Adipose tissue (tissue), 3 donors: ENCODE data around the gene LPIN1. TPM values are rescaled to one million over a fixed set of nuclear protein-coding genes. Genes with fewer than 3 reads are reported as not detected.

Experiments
- H3K27ac ChIP-seq: one replicate; pipeline ENCODE4 v1.5.1; 2013; ENCODE audit warnings: low read depth, low read length
- WGBS, 3 donors: extraction: QIAGEN DNeasy Blood & Tissue Kit; methylation state at CpG; one replicate each; pipeline ENCODE4 v1.1.7; 2013; 5-methylcytosine and 5-hydroxymethylcytosine counted together
- polyA plus RNA-seq, 3 donors: library from polyadenylated mRNA; stranded (reverse); fragments of 200-250 nt; gene quantifications; one replicate each; pipeline ENCODE4 v1.2.3, GENCODE V29; 2013
- donor health status: healthy with polysubstance abuse.
- donor health status: Bipolar disorder and iron deficiency.
- donor health status: healthy.

Gene LPIN1
- polyA plus RNA-seq, 3 donors, result 16.7 to 50.6 (median 38.1) TPM

DNA sequence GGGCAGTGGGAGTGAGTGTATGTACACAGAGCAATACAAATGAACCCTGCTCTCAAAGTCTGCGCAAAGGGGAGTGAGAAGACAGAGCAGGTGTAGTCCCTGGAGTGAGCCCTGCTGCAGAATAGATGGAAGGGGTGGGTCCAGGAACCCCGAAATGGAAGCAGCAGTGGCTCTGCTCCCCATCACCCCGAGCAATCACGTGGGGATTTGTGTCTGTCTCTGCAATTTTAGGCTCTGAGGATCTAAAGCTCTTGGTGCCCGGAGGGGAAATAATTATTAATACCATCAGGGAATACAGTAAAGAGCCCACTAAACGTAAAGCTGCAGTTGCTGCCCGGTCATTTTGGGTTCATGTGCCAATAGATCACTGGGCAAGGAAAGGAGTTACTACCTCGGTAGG is 118.3 kb downstream of the LPIN1 start:
- no peak overlapping the region for H3K27ac ChIP-seq
- 95 to 96% (median 95%) methylated on average over 8 of the region's 8 CpGs for whole genome bisulfite sequencing, 3 donors

DNA sequence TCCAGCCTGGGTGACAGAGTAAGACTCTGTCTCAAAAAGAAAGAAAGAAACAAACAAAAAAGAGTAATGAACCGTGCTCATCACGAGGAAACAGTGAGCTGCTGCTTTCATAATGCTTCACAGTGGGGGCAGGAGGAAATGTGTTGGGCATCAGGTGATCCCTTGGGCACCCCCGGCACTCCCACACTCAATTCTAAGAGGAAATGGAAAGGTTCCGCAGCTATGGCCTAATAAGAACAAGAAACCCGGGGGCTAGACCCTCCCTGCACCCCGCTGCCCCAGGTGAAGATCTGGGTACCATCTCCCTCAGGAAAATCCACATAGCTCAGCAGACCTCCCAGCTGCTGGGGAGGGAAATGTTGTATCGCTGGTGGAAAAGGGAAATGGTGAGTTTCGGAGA is 118.9 kb downstream of the LPIN1 start:
- H3K27ac ChIP-seq, result no peak overlapping the region
- WGBS, 3 donors, result 59 to 90% (median 80%) methylated on average over 8 of the region's 8 CpGs

DNA sequence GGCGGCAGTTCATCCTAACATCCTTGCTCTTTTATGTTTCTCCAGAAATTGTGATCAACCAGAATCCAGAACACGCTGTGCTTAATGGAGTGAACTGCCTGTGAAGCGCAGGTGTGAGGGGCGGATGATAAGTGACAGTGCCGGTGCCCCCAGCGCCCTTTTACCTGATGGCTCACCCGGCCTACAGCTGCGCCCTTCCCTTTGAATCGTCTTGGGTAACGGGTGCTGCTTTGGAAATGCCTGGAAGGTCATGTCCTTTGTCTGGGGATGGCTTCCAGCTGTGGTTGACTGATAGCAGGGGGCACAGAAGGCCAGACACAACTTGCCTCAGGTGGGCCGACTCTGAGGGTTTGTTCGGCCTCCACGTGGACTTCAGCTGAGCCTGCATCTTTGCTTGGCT is 119.4 kb downstream of the LPIN1 start:
- WGBS, 3 donors, result 88 to 93% (median 92%) methylated on average over 13 of the region's 13 CpGs
- no peak overlapping the region for H3K27ac ChIP-seq

DNA sequence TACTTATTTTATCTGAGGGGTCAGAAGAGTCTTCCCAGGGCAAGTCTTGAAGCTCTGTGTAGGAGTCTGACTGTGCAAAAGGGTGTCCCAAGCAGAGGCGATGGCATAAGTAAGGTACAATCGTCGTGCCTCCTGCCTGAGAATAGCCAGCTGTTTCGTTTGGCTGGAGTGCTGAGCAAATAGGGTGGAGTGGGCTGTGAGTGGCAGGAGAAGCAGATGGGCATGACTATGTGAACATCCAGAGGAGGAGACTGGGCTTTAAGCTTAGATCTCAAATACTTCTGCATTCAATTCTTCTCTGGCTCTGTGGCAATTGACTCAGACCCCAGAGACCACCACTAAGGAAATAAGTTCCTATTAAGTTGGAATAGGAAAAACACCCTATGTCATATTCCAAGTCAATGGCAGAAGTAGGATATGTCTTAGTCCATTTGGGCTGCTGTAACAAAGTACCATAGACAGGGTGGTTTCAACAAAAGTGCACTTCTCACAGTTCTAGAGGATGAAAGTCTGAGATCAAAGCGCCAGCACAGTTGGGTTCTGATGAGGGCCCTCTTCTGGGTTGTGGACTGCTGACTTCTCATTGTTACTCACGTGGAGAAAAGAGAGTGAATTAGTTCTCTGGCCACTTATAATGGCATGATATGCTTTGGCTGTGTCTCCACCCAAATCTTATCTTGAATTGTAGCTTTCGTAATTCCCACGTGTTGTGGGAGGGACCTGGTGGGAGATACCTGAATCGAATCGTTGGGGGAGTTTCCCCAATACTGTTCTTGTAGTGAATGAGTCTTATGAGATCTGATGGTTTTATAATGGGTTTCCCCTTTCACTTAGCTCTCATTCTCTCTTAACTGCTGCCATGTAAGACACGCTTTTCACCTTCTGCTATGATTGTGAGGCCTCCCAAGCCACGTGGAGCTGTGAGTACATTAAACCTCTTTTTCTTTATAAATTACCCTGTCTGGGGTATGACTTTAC is 120.2 kb downstream of the LPIN1 start:
- 57 to 70% (median 70%) methylated on average over 12 of the region's 12 CpGs for WGBS, 3 donors
- H3K27ac ChIP-seq, result no peak overlapping the region

DNA sequence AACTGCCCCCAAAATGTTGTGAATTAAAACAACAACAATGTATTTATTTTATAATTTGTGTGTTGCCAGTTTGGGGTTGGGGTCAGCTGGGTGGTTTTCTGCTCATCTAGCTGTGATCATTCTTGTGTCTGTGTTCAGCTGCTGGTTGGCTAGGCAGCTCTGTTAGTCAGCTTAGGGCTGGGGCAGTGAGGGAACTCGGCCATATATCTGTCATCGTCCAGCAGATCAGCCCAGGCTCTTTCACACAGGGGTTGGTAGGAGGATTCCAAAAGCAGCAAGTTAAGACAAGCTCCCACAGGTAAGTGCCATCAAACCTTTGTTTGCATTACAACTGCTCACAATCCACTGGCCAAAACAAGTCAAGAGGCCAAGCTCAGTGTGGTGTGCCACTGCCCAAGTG is 121.5 kb downstream of the LPIN1 start:
- no peak overlapping the region for H3K27ac ChIP-seq
- 87 to 98% (median 87%) methylated on average over 2 of the region's 2 CpGs for WGBS, 3 donors

DNA sequence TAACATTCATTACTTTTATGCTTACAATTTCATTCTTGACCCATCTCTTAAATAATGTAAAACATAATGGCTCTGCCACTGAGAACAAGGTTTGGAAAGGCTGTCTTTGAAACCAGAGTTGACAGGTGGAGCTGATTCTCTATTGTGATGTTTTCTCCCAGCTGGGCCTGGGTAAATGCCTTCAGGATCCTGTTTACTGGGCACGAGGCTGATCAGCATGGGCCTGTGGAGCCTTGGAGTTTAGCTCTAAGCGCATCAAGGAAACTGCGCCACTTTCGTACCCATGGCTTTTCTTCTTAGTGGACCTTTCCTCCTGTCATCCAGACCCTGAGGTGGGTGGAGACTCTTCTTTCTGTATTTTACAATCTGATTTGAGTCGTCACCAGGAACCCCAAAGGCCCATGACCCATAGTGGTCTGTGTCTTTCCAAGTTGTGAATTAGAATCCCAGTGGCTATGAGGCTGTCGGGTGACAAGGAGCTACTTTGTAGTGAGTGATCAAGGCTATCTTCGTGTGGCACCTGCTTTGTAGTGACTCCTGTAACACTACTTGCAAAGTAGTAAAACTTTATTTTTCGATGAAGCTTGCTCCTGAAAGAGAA is 123.1 kb downstream of the LPIN1 start:
- H3K27ac ChIP-seq, result no peak overlapping the region
- WGBS, 3 donors, result 91 to 97% (median 94%) methylated on average over 8 of the region's 8 CpGs

DNA sequence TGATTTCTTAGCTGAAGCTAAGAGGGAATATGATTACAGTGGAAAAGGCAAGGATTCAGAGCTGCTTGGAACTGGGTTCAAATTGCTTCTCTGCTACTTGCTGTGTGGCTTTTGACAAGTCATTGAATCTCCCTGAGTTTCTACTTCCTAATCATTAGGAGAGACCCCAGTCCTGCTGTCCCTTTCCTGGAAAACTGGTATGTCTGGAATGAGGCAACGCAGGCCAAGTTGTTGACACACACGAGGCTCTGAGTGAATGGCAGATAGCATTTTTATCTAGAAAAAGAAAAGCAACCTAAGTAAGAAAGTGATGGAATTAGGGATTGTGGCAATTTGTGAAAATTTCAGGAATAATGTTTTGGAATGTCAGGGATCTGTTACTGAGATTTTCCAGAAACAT is 123.6 kb downstream of the LPIN1 start:
- no peak overlapping the region for H3K27ac ChIP-seq
- 33 to 78% (median 69%) methylated on average over 2 of the region's 2 CpGs for WGBS, 3 donors

DNA sequence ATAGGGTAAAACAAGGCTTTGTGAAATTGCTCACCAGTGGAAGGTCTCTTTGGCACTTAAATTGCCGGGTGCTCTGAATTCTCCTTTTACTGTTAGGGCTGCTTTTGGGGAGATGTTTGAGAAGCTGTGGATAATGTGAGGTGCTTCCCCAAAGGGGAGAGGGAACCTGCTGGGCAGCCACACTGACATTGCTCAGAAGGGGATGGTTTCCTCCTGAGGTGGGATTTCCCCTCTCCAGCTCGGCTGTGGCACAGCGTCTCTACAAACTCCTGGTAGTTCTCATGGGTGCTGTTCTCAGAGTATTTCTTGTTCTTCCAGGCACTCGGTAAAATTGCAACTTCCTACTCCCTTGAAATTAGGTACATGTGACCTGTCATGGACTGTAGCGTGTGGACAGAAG is 124.2 kb downstream of the LPIN1 start:
- WGBS, 3 donors, result 67 to 91% (median 81%) methylated on average over 5 of the region's 5 CpGs
- H3K27ac ChIP-seq, result no peak overlapping the region

DNA sequence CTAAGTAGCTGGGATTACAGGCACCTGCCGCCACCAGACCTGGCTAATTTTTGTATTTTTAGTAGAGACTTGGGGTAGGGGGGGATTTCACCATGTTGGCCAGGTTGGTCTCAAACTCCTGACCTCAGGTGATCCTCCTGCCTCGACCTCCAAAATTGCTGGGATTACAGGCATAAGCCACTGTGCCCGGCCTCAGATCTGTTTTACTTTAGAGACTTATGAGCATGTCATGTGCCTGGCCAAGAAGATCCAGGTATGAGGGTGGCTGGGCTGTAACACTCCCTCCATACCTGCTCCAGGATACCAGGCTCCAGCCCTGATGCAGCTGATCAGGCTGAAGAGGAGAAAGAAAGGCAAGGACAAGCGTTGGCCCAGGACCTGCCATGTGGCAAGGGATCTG is 125.0 kb downstream of the LPIN1 start:
- 91 to 97% (median 93%) methylated on average over 4 of the region's 4 CpGs for WGBS, 3 donors
- H3K27ac ChIP-seq, result no peak overlapping the region

DNA sequence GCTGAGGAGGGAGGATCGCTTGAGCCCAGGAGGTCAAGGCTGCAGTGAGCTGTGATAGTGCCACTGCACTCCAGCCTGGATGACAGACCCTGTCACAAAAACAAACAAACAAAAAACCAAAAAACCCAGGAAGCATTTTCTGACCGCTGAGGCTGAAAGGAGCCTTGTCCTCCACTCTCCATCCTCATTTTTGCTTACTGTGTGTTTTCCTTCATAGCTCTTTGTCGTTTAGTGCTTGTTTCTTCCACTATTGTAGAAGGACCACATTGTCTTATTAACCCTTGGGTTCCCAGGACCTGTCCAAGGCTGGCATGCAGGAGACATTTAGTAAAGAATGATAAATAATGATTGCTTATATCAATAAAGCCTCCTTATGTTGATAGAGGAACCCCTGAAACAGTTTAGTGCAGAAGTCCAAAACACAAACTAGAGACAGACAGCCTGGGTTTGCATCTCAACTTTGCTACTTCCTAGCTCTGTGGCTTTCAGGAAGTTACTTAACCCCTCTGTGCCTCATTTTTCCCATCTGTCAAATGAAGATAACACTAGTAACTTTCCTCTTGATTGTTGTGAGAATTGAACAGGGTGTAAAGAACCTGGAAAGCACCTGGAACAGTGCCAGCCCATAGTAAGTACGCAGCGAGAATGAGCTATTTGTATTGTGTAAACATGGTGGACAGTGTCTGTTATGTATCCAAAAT is 126.0 kb downstream of the LPIN1 start:
- no peak overlapping the region for H3K27ac ChIP-seq
- 34 to 44% (median 43%) methylated on average over 5 of the region's 5 CpGs for WGBS, 3 donors

DNA sequence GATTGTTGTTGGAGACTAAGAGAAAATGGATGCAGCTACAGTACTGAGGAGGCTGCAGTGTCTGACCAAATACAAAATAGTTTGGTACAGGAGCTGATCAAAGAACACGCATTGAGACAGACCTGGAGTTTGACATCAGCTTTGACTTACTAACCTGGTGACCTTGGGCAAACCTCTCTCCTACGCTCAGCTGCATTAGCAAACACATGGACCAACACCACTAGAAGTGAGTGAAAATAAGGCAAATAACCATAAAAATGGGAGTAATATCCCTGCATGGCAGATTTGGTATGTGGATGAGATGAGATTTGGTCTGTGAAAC is 126.5 kb downstream of the LPIN1 start:
- WGBS, 3 donors, result 42 to 78% (median 67%) methylated on average over 2 of the region's 2 CpGs
- H3K27ac ChIP-seq, result no peak overlapping the region

DNA sequence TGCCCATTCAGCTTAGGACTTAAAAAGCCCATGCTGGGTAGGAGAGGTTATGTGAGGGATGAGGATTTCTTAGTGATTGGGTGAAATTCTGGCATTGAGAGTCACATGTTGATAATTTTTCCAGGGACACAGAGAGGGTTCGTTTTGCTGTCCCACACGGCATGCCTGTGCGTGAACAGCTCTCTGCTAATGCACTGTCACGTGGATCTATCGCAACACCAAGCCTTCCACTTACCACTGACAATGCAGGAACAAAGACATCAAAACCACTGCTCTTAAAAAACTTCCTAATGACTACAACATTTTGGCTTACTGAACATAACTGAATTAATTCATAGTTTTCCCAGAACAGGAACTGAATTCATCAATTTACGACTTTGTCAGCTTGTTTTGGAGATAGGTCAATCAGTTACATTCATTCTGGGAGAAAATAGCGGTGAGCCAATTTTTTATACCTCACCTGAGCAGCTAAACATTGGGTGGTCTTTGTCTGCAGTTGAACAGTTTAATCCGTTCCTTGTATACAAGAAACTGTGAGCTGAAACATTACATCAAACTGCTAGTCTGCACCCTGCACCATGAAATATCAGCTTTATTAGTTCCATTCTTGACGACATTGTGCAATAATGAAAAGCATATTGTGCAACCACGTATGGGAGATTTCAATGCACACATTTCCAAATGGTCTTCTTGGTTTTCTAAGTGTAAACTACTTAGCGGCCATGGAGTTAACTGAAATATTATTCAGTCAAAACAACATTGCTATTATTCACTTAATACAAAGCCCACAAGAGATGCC is 127.1 kb downstream of the LPIN1 start:
- H3K27ac ChIP-seq, result no peak overlapping the region
- WGBS, 3 donors, result 45 to 81% (median 59%) methylated on average over 11 of the region's 11 CpGs

DNA sequence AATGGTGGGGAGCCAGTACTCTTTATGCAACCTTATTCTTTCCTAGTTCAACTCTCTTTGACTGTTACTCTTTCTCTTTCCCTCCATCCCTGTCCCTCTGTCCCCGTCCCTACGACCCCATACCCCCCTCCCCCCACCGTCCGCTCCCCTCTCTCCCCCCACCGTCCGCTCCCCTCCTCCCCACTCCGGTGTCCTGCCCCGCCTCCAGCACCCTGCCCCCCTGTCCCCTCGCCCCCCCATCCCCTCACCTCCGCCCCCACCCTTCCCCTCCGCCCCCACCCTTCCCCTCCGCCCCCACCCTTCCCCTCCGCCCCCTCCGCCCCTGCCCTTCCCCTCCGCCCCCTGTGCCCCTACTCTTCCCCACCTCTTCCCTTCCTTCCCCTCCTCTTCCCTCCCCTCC is 128.4 kb downstream of the LPIN1 start:
- WGBS, 3 donors, result 47 to 95% (median 94%) methylated on average over 4 to 15 of the region's 15 CpGs
- no peak overlapping the region for H3K27ac ChIP-seq

DNA sequence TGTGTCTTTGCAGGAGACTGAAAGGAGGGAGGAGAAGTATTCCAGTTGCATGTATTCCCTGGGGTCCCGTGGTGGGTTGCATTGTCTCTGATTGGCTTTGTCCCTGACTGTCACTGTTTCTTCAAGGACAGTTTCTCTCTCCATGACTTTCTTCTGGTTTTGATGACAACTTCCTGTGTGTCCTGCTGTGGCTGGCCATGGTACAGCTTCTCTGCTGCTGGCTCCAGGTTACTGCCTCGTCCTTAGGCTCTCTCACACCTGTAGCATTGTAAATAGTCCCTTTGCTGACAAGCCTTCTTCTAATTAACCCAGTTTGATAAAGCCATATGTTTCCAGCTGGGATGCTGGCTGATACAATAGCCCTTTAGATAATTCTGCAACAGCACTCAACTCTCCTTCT is 129.0 kb downstream of the LPIN1 start:
- no peak overlapping the region for H3K27ac ChIP-seq
- WGBS, 3 donors, result 59 to 81% (median 69%) methylated on average over 2 of the region's 2 CpGs

DNA sequence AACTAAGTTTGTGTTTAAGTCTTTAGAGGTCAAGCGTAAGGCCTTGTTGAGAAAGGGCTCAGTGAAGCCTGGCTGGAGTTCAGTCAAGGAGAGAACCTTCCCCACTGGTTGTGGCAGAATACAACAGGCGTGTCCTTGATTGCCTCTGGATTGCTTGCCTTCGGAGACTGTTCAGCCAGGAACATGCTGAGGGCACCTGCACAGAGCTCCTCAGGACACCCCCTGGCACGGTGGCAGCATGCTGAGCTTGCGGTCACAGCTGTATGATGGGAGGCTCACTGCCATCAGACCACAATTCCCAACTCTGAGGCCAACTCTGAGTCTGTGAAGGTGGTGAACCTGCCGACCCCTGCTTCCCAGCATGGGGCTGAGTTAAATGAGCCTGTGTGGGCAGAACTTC is 130.0 kb downstream of the LPIN1 start:
- no peak overlapping the region for H3K27ac ChIP-seq
- WGBS, 3 donors, result 88 to 95% (median 94%) methylated on average over 6 of the region's 6 CpGs

DNA sequence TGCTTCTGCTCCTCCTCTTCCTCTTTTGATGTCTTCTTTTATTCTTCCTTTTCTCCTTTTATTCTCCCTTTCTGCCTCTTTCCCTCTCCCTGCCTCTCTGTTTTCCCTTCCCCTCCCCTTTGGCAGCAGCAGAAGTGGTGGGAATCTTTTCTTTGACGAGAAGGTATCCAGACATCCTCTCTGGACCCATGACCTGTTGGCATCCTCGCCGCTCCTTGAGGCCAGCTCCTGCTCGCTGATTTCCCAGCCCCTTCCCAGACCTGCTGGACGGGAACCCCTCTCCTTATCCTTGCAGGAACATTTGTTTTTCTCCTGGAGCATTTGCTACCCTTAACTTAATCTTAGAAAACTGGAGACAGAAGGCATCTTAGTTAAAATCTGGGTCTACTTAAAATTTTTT is 130.5 kb downstream of the LPIN1 start:
- 87 to 91% (median 90%) methylated on average over 5 of the region's 5 CpGs for WGBS, 3 donors
- no peak overlapping the region for H3K27ac ChIP-seq
